Thyroid gland (tissue), 4 donors: ENCODE data around the gene HSDL1.

Experiments used
- POLR2A ChIP-seq, 2 donors: fragments of 450-650 bp; IDR thresholded peaks; one replicate each; pipeline ENCODE4 v1.6.1; 2017; ENCODE audit warnings: antibody characterized with exemption in 2 of 2, mild to moderate bottlenecking in 2 of 2, moderate library complexity in 1 of 2
- TF ChIP-seq, protein P1 (sequence below), 6 experiments: fragments of 200-600 bp in 3 of 6; fragments of 450-650 bp in 3 of 6; sonication (generic) in 3 of 6; IDR thresholded peaks; one replicate each; pipeline ENCODE4 v1.5.1; 2016 to 2019; ENCODE audit warnings: antibody characterized with exemption in 6 of 6, mild to moderate bottlenecking in 2 of 6, inconsistent platforms in 1 of 6, moderate library complexity in 1 of 6

DNA sequence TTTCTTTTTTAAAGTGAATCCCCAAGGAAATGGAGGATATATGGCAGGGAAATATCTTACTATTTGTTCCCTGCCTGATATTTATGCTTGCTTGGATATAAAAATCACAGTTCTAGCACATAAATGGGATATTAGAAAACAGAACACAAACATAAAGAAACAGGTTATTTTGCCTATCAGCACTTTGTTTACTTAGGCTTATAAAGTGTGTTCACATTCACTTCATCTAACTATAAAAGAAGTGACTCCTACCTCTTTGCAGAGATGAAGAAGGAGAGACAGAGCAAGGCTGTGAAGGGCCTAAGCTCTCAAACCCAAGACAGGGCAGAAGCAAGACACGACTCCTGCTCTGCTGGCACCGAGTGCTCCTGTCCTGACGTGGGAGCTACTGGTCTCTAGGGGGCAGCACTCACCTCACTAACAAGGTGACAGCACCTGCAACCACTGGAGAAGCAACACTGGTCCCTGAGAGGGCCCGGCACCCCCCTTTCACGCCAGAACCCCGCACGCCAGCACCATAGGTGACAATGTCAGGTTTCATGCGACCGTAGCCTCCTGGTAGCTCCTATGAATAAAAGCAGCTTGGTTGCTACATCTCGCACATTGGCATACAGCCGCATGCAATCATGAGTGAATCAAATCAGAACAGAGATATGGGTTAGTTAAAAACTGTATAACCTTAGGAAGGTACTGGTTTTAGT, 60.3 kb downstream of the HSDL1 start:
- TF ChIP-seq, protein P1, sequence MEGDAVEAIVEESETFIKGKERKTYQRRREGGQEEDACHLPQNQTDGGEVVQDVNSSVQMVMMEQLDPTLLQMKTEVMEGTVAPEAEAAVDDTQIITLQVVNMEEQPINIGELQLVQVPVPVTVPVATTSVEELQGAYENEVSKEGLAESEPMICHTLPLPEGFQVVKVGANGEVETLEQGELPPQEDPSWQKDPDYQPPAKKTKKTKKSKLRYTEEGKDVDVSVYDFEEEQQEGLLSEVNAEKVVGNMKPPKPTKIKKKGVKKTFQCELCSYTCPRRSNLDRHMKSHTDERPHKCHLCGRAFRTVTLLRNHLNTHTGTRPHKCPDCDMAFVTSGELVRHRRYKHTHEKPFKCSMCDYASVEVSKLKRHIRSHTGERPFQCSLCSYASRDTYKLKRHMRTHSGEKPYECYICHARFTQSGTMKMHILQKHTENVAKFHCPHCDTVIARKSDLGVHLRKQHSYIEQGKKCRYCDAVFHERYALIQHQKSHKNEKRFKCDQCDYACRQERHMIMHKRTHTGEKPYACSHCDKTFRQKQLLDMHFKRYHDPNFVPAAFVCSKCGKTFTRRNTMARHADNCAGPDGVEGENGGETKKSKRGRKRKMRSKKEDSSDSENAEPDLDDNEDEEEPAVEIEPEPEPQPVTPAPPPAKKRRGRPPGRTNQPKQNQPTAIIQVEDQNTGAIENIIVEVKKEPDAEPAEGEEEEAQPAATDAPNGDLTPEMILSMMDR (IDR thresholded peaks at IDR 0.05), result peak in 5 of 6 experiments; percentile 67 to 87 (median 78)
- no peak for TF ChIP-seq POLR2A (IDR thresholded peaks at IDR 0.05)
